Cardiac fibroblast (primary cell): ENCODE measurements around the gene STK10.
A peak's percentile ranks its signal among the peaks of the same experiment; 100 is the strongest.

Source experiments
- DNase-seq, 2 donors: peaks; one replicate each; pipeline versions ENCODE4 v3.0.0 to v3.0.0-alpha.2; 2010; ENCODE audit warnings: low read depth in 2 of 2
- H3K4me3 ChIP-seq, 2 donors: replicated peaks in 1 of 2; 1 replicate in 1 of 2; 2 replicates in 1 of 2; pipeline ENCODE4 v1.5.1; 2011; ENCODE audit warnings: low read depth in 2 of 2, low read length in 2 of 2, mild to moderate bottlenecking in 2 of 2, moderate library complexity in 1 of 2
- CTCF ChIP-seq: IDR thresholded peaks from one replicate; pipeline ENCODE4 v1.5.1; 2011; ENCODE audit warnings: low read depth, mild to moderate bottlenecking, low read length, inconsistent platforms

The STK10 gene

GRCh38 chr5:172074896-172075295 is 113.1 kb downstream of the STK10 start:
- H3K4me3 ChIP-seq: no peak overlapping the region
- DNase-seq: peak in 1 of 2 donors; percentile 21
- no peak for TF ChIP-seq CTCF

- no peak for TF ChIP-seq CTCF
- DNase-seq: no peak
- H3K4me3 ChIP-seq: no peak overlapping the region
Measured at GRCh38 chr5:172071309-172071875, 116.6 kb downstream of the STK10 start.

- peak; percentile 19 to 41 for DNase-seq
- TF ChIP-seq CTCF: no peak
- H3K4me3 ChIP-seq: no peak overlapping the region
Measured at GRCh38 chr5:172065431-172066065, 122.5 kb downstream of the STK10 start.

DNA sequence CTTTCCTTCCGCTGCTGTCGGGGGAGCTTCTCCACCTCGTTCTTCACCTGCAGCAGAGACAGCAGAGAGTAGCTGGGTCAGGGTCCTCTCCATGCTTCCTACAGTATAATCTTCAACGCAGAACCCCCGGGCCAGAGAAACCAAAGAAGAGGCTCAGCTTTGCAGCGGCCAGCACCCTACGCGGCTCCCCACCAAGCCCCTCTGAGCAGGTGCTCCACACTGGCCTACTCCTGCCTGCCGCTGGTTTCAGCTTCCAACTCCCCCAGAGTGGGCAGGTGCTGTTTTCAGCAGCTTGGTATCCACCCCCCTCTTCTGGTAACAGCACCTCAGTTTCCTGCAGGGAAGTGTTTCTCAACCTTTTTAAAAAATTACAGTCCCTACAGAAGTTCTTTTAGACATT is 123.3 kb downstream of the STK10 start:
- no peak overlapping the region for H3K4me3 ChIP-seq
- no peak for DNase-seq
- TF ChIP-seq CTCF: no peak

- no peak for DNase-seq
- TF ChIP-seq CTCF: no peak
- no peak overlapping the region for H3K4me3 ChIP-seq
Measured at GRCh38 chr5:172064358-172064757, 123.7 kb downstream of the STK10 start.

- H3K4me3 ChIP-seq: no peak overlapping the region
- TF ChIP-seq CTCF: no peak
- no peak for DNase-seq
Measured at GRCh38 chr5:172063463-172064235, 124.4 kb downstream of the STK10 start.
